Activated T-helper 1 cell treated with Interleukin-2 at 50 U/mL for 16 hours (primary cell): Measurements from ENCODE around the gene CMC2.
A peak's percentile ranks its signal among the peaks of the same experiment; 100 is the strongest.

ENCODE experiments used
- DNase-seq: peaks from one replicate; pipeline ENCODE4 v3.0.0-alpha.2; 2020; ENCODE audit warnings: low read depth

CMC2 gene

GRCh38 chr16:81006813-81007695, at the start of gene CMC2, which contains the start of gene CENPN:
Gene CMC2, minus strand, starts transcription at chr16:81006885. Its CDS starts 9,491 bp downstream, at chr16:80997394.
Gene CENPN, plus strand, starts transcription at chr16:81007214. Its CDS starts 4,726 bp downstream, at chr16:81011940.
- peak; percentile 95 for DNase-seq

GRCh38 chr16:81053761-81054160, 47.1 kb upstream of the CMC2 start:
- no peak for DNase-seq

GRCh38 chr16:81042821-81043220, 36.1 kb upstream of the CMC2 start:
- no peak for DNase-seq

- no peak for DNase-seq
Observed at GRCh38 chr16:81041696-81042095, 35.0 kb upstream of the CMC2 start.

- DNase-seq = no peak
Observed at GRCh38 chr16:81040842-81041241, 34.2 kb upstream of the CMC2 start.

GRCh38 chr16:81040131-81040530, 33.4 kb upstream of the CMC2 start:
- no peak for DNase-seq

GRCh38 chr16:81036751-81037350, 30.2 kb upstream of the CMC2 start:
- no peak for DNase-seq

GRCh38 chr16:81035975-81036750, 29.5 kb upstream of the CMC2 start:
- no peak for DNase-seq

- DNase-seq = peak; percentile 89
Observed at GRCh38 chr16:81035398-81035974, 28.8 kb upstream of the CMC2 start, which contains the start of gene ATMIN. Gene ATMIN, plus strand, starts transcription at chr16:81035842. Its CDS starts 29 bp downstream, at chr16:81035871.

- DNase-seq = no peak
Observed at GRCh38 chr16:81029930-81030604, 23.4 kb upstream of the CMC2 start.

- no peak for DNase-seq
Observed at GRCh38 chr16:81026429-81026828, 19.7 kb upstream of the CMC2 start.

- DNase-seq = no peak
Observed at GRCh38 chr16:81018496-81018895, 11.8 kb upstream of the CMC2 start.

- DNase-seq = no peak
Observed at GRCh38 chr16:81014672-81015071, 8.0 kb upstream of the CMC2 start.

GRCh38 chr16:81012974-81013373, 6.3 kb upstream of the CMC2 start:
- no peak for DNase-seq

- no peak for DNase-seq
Observed at GRCh38 chr16:81008505-81008789, 1.8 kb upstream of the CMC2 start.

- peak; percentile 53 for DNase-seq
Observed at GRCh38 chr16:81006211-81006812, 373 bp downstream of the CMC2 start.

- no peak for DNase-seq
Observed at GRCh38 chr16:81005610-81006161, 999 bp downstream of the CMC2 start.

- DNase-seq = no peak
Observed at GRCh38 chr16:81004646-81005353, 1.9 kb downstream of the CMC2 start.

GRCh38 chr16:81003610-81004460, 2.9 kb downstream of the CMC2 start:
- DNase-seq = no peak
